Hepatocyte (in vitro differentiated cells): ENCODE measurements around the gene NUDT22. TPM values are rescaled to one million over a fixed set of nuclear protein-coding genes. Genes with fewer than 3 reads are reported as not detected.
A peak's percentile ranks its signal among the peaks of the same experiment; 100 is the strongest.

Source experiments
- DNase-seq: peaks from one replicate; pipeline ENCODE4 v3.0.0-alpha.2; 2016; ENCODE audit warnings: low spot score
- H2AFZ ChIP-seq: fragments of 200-600 bp; sonication (generic); 2 replicates; pipeline ENCODE4 v1.6.0; 2016; ENCODE audit warnings: antibody characterized with exemption, mild to moderate bottlenecking
- H3K27ac ChIP-seq: fragments of 200-600 bp; sonication (generic); 2 replicates; pipeline ENCODE4 v1.5.1; 2016; ENCODE audit warnings: mild to moderate bottlenecking
- H3K27me3 ChIP-seq: fragments of 200-600 bp; sonication (generic); 2 replicates; pipeline ENCODE4 v1.6.1; 2016
- H3K36me3 ChIP-seq: fragments of 200-600 bp; sonication (generic); replicated peaks from 2 replicates; pipeline ENCODE4 v1.5.1; 2016; ENCODE audit warnings: low read depth; ENCODE audit not compliant: insufficient read depth
- H3K4me1 ChIP-seq: fragments of 200-600 bp; sonication (generic); 2 replicates; pipeline ENCODE4 v1.5.1; 2016; ENCODE audit warnings: mild to moderate bottlenecking, moderate library complexity; ENCODE audit not compliant: insufficient read depth
- H3K4me2 ChIP-seq: fragments of 200-600 bp; sonication (generic); 2 replicates; pipeline ENCODE4 v1.6.0; 2016
- H3K4me3 ChIP-seq: fragments of 200-600 bp; sonication (generic); 2 replicates; pipeline ENCODE4 v1.5.1; 2016; ENCODE audit warnings: mild to moderate bottlenecking
- H3K79me2 ChIP-seq: fragments of 200-600 bp; sonication (generic); 2 replicates; pipeline ENCODE4 v1.6.0; 2017; ENCODE audit warnings: mild to moderate bottlenecking
- H3K9me2 ChIP-seq: fragments of 200-600 bp; sonication (generic); replicated peaks from 2 replicates; pipeline ENCODE4 v1.6.0; 2017; ENCODE audit warnings: mild to moderate bottlenecking; ENCODE audit not compliant: insufficient read depth
- H3K9me3 ChIP-seq: fragments of 200-600 bp; sonication (generic); 2 replicates; pipeline ENCODE4 v1.5.1; 2016; ENCODE audit warnings: low read depth, mild to moderate bottlenecking
- H4K20me1 ChIP-seq: fragments of 200-600 bp; sonication (generic); 2 replicates; pipeline ENCODE4 v1.6.0; 2016; ENCODE audit warnings: mild to moderate bottlenecking; ENCODE audit not compliant: insufficient read depth, poor library complexity, severe bottlenecking
- CTCF ChIP-seq: fragments of 200-600 bp; sonication (generic); IDR thresholded peaks from 2 replicates; pipeline ENCODE4 v1.5.1; 2016; ENCODE audit warnings: antibody characterized with exemption, mild to moderate bottlenecking; ENCODE audit not compliant: poor library complexity
- EZH2 ChIP-seq: fragments of 200-600 bp; sonication (generic); IDR thresholded peaks from 2 replicates; pipeline ENCODE4 v1.6.1; 2016; ENCODE audit warnings: antibody characterized with exemption, mild to moderate bottlenecking, borderline replicate concordance
- EZH2phosphoT487 ChIP-seq: fragments of 200-600 bp; sonication (generic); IDR thresholded peaks from one replicate; pipeline ENCODE4 v1.6.1; 2018; ENCODE audit warnings: antibody characterized with exemption, mild to moderate bottlenecking, low read depth, moderate library complexity; ENCODE audit not compliant: unreplicated experiment, severe bottlenecking
- WGBS: methylation state at CpG from one replicate; pipeline ENCODE4 v1.1.6; 2016; ENCODE audit warnings: low lambda C conversion rate; ENCODE audit errors: missing lambda C conversion rate; 5-methylcytosine and 5-hydroxymethylcytosine counted together
- polyA plus RNA-seq: library from polyadenylated mRNA; unstranded; fragments of >200 nt; fragmentation: Nextera tagmentation; extraction: Ambion mirVana; gene quantifications from 2 replicates; pipeline ENCODE4 v1.2.1, GENCODE V29; 2016
- total RNA-seq: library from RNA; depleted of rRNA; stranded (reverse); fragments of >200 nt; gene quantifications from 2 replicates; pipeline ENCODE4 v1.2.3, GENCODE V29; 2014

The NUDT22 gene
- total and polyA plus RNA-seq, 2 experiments from 2014 or later, result 49.5 to 66.6 TPM

GRCh38 chr11:64266339-64266738 is 40.3 kb downstream of the NUDT22 start:
- whole genome bisulfite sequencing, result 92% methylated on average over 15 of the region's 15 CpGs

DNA sequence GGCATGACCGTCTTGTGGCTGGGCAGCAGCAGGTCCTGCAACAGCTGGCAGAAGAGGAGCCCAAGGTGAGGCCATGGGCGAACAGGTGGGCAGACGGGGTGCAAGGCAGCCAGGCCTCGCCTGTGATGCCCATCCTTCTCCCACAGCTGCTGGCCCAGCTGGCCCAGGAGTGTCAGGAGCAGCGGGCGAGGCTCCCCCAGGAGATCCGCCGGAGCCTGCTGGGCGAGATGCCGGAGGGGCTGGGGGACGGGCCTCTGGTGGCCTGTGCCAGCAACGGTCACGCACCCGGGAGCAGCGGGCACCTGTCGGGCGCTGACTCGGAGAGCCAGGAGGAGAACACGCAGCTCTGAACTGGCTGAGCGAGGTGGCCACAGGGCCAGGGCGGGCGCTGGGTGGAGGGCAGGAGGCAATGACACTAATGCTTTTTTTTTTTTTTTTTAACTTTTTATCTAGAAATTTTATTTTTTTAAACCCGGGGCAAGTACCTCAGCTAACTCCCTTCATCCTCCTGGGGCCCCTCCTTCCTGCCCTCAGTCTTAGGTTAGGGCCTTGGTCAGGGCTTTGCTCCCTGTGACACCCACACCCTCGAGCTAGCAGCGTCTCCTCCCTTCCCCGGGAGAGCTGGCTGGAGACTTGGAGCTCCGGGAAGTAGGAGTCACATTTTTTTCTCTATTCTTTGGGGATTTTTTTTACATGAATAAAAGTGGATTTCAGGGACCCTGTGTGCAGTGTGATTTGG is 41.3 kb downstream of the NUDT22 start:
- DNase-seq, result no peak
- no peaks in the 10 kb centered on the region for H4K20me1 ChIP-seq
- H2AFZ ChIP-seq, result no peak overlapping the region
- no peaks in the 10 kb centered on the region for H3K9me2 ChIP-seq
- no peaks in the 10 kb centered on the region for H3K9me3 ChIP-seq
- H3K79me2 ChIP-seq, result peaks cover 8% of the 10 kb centered on the region
- no peak overlapping the region for H3K4me2 ChIP-seq
- H3K4me1 ChIP-seq, result peaks cover 20% of the 10 kb centered on the region
- no peaks in the 10 kb centered on the region for H3K36me3 ChIP-seq
- peak overlapping the region; percentile 87 for H3K27ac ChIP-seq
- H3K4me3 ChIP-seq, result no peak overlapping the region
- H3K27me3 ChIP-seq, result no peaks in the 10 kb centered on the region
- no peak for TF ChIP-seq EZH2phosphoT487
- TF ChIP-seq CTCF, result no peak
- TF ChIP-seq EZH2, result no peak
- WGBS, result 92% methylated on average over 27 of the region's 27 CpGs

More at GRCh38 chr11:64266339-64266738, 40.3 kb downstream of the NUDT22 start:
- no peaks in the 10 kb centered on the region for H3K9me2 ChIP-seq
- no peaks in the 10 kb centered on the region for H3K27me3 ChIP-seq
- TF ChIP-seq CTCF (no peak), EZH2 (no peak), EZH2phosphoT487 (no peak)
- no peak overlapping the region for H2AFZ ChIP-seq
- no peak overlapping the region for H3K4me2 ChIP-seq
- no peaks in the 10 kb centered on the region for H3K9me3 ChIP-seq
- no peaks in the 10 kb centered on the region for H3K79me2 ChIP-seq
- H3K36me3 ChIP-seq, result no peaks in the 10 kb centered on the region
- no peak for DNase-seq
- H3K27ac ChIP-seq, result no peak overlapping the region
- H4K20me1 ChIP-seq, result no peaks in the 10 kb centered on the region
- peaks cover 12% of the 10 kb centered on the region for H3K4me1 ChIP-seq
- H3K4me3 ChIP-seq, result no peak overlapping the region

DNA sequence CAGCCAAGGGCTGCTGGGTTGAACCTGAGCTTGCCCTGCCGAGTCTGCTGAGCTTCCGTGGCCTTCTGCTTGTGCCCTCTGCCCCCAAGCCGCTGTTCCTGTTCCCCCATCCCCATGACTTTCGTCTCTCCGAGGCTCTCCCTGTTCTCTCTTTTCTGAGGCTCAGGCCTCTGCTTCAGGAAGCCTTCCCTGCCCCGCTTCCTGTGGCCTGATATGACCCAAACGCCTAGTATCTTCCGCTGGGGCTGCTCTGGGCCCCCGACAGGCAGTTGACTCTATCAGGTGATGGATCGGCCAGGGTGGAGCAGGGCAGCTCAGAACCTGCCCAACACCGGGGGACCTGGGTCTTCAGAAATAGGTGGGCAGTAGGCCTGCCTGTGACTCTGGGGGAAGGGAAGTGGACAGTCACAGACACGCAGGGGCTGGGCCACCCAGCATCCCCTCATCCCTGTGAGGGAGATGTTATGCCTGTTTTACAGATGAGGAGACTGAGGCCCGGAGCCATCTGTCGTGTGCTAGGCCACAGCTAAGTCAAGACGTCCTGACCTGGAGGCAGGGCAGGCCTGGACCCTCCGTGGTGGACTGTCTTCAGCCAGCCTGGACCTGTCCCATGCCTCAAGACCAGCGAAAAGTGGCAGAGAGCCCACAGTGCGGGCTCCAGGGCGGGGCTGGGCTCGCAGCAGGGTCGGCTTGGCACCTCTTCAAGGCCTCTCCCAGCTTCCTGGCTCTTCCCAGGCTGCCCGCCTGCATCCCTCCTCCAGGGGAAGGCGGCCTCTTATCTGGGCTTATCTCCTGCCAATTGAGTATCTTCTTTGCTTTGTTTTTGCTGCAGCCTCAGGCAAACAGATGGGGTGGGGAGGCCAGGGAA is 42.2 kb downstream of the NUDT22 start:
- no peaks in the 10 kb centered on the region for H3K9me3 ChIP-seq
- peak overlapping the region; percentile 15 for H3K4me3 ChIP-seq
- H3K4me2 ChIP-seq, result peak overlapping the region; percentile 83
- peak overlapping the region; percentile 87 for H3K27ac ChIP-seq
- H3K79me2 ChIP-seq, result peaks cover 17% of the 10 kb centered on the region
- H2AFZ ChIP-seq, result no peak overlapping the region
- no peak for TF ChIP-seq EZH2
- no peak for TF ChIP-seq CTCF
- no peak for TF ChIP-seq EZH2phosphoT487
- H3K4me1 ChIP-seq, result peaks cover 26% of the 10 kb centered on the region
- no peaks in the 10 kb centered on the region for H3K27me3 ChIP-seq
- H3K9me2 ChIP-seq, result no peaks in the 10 kb centered on the region
- 63% methylated on average over 22 of the region's 23 CpGs for WGBS
- DNase-seq, result peak; percentile 71
- no peaks in the 10 kb centered on the region for H4K20me1 ChIP-seq
- H3K36me3 ChIP-seq, result no peaks in the 10 kb centered on the region
